Measurements from ENCODE around the gene RALA. TPM values are rescaled to one million over a fixed set of nuclear protein-coding genes. Genes with fewer than 3 reads are reported as not detected.

RALA gene
- total RNA-seq, 2 experiments from 2014 or later, result 32.5 to 32.8 TPM

- peaks cover 20% of the 10 kb centered on the region for H3K36me3 Mint-ChIP-seq (ENCODE audit: low read depth)
- intact Hi-C loops (cut with micrococcal nuclease), result no loop called here
- ChIA-PET POLR2A (no interaction called here), CTCF (interaction anchor here (0.6 kb wide), 1 partner anchor 69 kb away, joined by 3 read pairs; no protein-coding TSS in a partner anchor)
- TF ChIP-seq CTCF (IDR thresholded peaks at IDR 0.05), result no peak
- H3K9me3 Mint-ChIP-seq, result no peaks in the 10 kb centered on the region
- peaks cover 41% of the 10 kb centered on the region for H3K4me1 Mint-ChIP-seq (ENCODE audit: low read depth)
- DNase-seq, result no peak
- H3K4me3 Mint-ChIP-seq, result no peak overlapping the region
- no peak overlapping the region for H3K27ac Mint-ChIP-seq
- no peaks in the 10 kb centered on the region for H3K27me3 Mint-ChIP-seq
- ATAC-seq, result no peak
Observed at GRCh38 chr7:39651265-39651664, 27.9 kb downstream of the RALA start.

GRCh38 chr7:39656415-39656814 is 33.0 kb downstream of the RALA start:
- CTCF ChIA-PET, result interaction anchor here (1.4 to 2.2 kb wide), 2 partner anchors 9 to 14 kb away, joined by 3 to 4 read pairs; no protein-coding TSS in a partner anchor

GRCh38 chr7:39659356-39660013 is 36.1 kb downstream of the RALA start:
- no peak overlapping the region for H3K4me3 Mint-ChIP-seq
- H3K4me1 Mint-ChIP-seq (ENCODE audit: low read depth), result peaks cover 33% of the 10 kb centered on the region
- CTCF ChIA-PET, result no interaction called here
- no peak for DNase-seq
- H3K36me3 Mint-ChIP-seq (ENCODE audit: low read depth), result peaks cover 49% of the 10 kb centered on the region
- POLR2A ChIA-PET, result no interaction called here
- H3K27me3 Mint-ChIP-seq, result no peaks in the 10 kb centered on the region
- ATAC-seq, result no peak
- no peak for TF ChIP-seq CTCF (IDR thresholded peaks at IDR 0.05)
- no peak overlapping the region for H3K27ac Mint-ChIP-seq
- H3K9me3 Mint-ChIP-seq, result peaks cover 14% of the 10 kb centered on the region
- intact Hi-C loops (cut with micrococcal nuclease), result no loop called here

More at GRCh38 chr7:39656415-39656814, 33.0 kb downstream of the RALA start:
- POLR2A ChIA-PET, result no interaction called here
- Mint-ChIP-seq H3K4me3 (no peak overlapping the region), H3K4me1 (ENCODE audit: low read depth) (peaks cover 22% of the 10 kb centered on the region), H3K27me3 (no peaks in the 10 kb centered on the region), H3K36me3 (ENCODE audit: low read depth) (peaks cover 23% of the 10 kb centered on the region), H3K27ac (no peak overlapping the region), H3K9me3 (peaks cover 5% of the 10 kb centered on the region)
- no peak for DNase-seq
- intact Hi-C loops (cut with micrococcal nuclease), result no loop called here
- ATAC-seq, result no peak
- TF ChIP-seq CTCF (IDR thresholded peaks at IDR 0.05), result no peak

- no peak overlapping the region for H3K4me3 Mint-ChIP-seq
- POLR2A ChIA-PET, result no interaction called here
- intact Hi-C loops (cut with micrococcal nuclease), result no loop called here
- CTCF ChIA-PET, result no interaction called here
- ATAC-seq (no peak), DNase-seq (no peak)
- peaks cover 32% of the 10 kb centered on the region for H3K4me1 Mint-ChIP-seq (ENCODE audit: low read depth)
- no peak overlapping the region for H3K27ac Mint-ChIP-seq
- H3K36me3 Mint-ChIP-seq (ENCODE audit: low read depth), result peaks cover 46% of the 10 kb centered on the region
- peaks cover 14% of the 10 kb centered on the region for H3K9me3 Mint-ChIP-seq
- TF ChIP-seq CTCF (IDR thresholded peaks at IDR 0.05), result no peak
- no peaks in the 10 kb centered on the region for H3K27me3 Mint-ChIP-seq
Observed at GRCh38 chr7:39661960-39662359, 38.6 kb downstream of the RALA start.

GRCh38 chr7:39663263-39663662 is 39.9 kb downstream of the RALA start:
- intact Hi-C loops (cut with micrococcal nuclease), result no loop called here
- Mint-ChIP-seq H3K4me1 (ENCODE audit: low read depth) (peaks cover 37% of the 10 kb centered on the region), H3K27me3 (no peaks in the 10 kb centered on the region), H3K4me3 (no peak overlapping the region), H3K27ac (no peak overlapping the region), H3K9me3 (peaks cover 14% of the 10 kb centered on the region), H3K36me3 (ENCODE audit: low read depth) (peaks cover 49% of the 10 kb centered on the region)
- DNase-seq (no peak), ATAC-seq (no peak)
- POLR2A ChIA-PET, result no interaction called here
- CTCF ChIA-PET, result interaction anchor here (0.8 kb wide), 1 partner anchor 83 kb away, joined by 4 read pairs; no protein-coding TSS in a partner anchor
- no peak for TF ChIP-seq CTCF (IDR thresholded peaks at IDR 0.05)

All from activated CD8-positive, alpha-beta T cell treated with anti-CD3 and anti-CD28 coated beads for 36 hours (primary cell).